DMS 273 (cell line): ENCODE results near the gene EFCAB14.
"Not testable (repeated sequence)": the region's sequence is repeated elsewhere in the genome, so short reads cannot be mapped to it uniquely, and the experiment has no call there.

ENCODE experiments used
- DNase-seq: peaks from one replicate; lab custom pipeline; 2025; ENCODE audit not compliant: unreplicated experiment; lab: John Stamatoyannopoulos, UW

The EFCAB14 gene

GRCh38 chr1:46655848-46656247 is 63.1 kb downstream of the EFCAB14 start:
- no peak for DNase-seq

- DNase-seq: not testable (repeated sequence)
Measured at GRCh38 chr1:46654698-46655097, 64.2 kb downstream of the EFCAB14 start.

- no peak for DNase-seq
Measured at GRCh38 chr1:46654012-46654411, 64.9 kb downstream of the EFCAB14 start.

GRCh38 chr1:46653405-46653958 is 65.4 kb downstream of the EFCAB14 start:
- no peak for DNase-seq

GRCh38 chr1:46652321-46653100 is 66.4 kb downstream of the EFCAB14 start:
- DNase-seq: no peak

GRCh38 chr1:46651152-46651551 is 67.8 kb downstream of the EFCAB14 start:
- DNase-seq: not testable (repeated sequence)

- no peak for DNase-seq
Measured at GRCh38 chr1:46650491-46650890, 68.4 kb downstream of the EFCAB14 start.

- no peak for DNase-seq
Measured at GRCh38 chr1:46649764-46650163, 69.2 kb downstream of the EFCAB14 start.

- no peak for DNase-seq
Measured at GRCh38 chr1:46647611-46648010, 71.3 kb downstream of the EFCAB14 start.

- DNase-seq: no peak
Measured at GRCh38 chr1:46646844-46647243, 72.1 kb downstream of the EFCAB14 start.

- no peak for DNase-seq
Measured at GRCh38 chr1:46646331-46646730, 72.6 kb downstream of the EFCAB14 start.

- no peak for DNase-seq
Measured at GRCh38 chr1:46645815-46646214, 73.1 kb downstream of the EFCAB14 start.

GRCh38 chr1:46643368-46643775 is 75.5 kb downstream of the EFCAB14 start:
- DNase-seq: peak; percentile 82

- DNase-seq: no peak
Measured at GRCh38 chr1:46642115-46642680, 76.7 kb downstream of the EFCAB14 start.

GRCh38 chr1:46639547-46639946 is 79.4 kb downstream of the EFCAB14 start:
- DNase-seq: no peak

- no peak for DNase-seq
Measured at GRCh38 chr1:46638921-46639320, 80.0 kb downstream of the EFCAB14 start.

- DNase-seq: no peak
Measured at GRCh38 chr1:46637444-46638083, 81.3 kb downstream of the EFCAB14 start.

- no peak for DNase-seq
Measured at GRCh38 chr1:46635205-46635604, 83.7 kb downstream of the EFCAB14 start.

- DNase-seq: no peak
Measured at GRCh38 chr1:46630719-46631118, 88.2 kb downstream of the EFCAB14 start.
